ENCODE results near the gene ZNF524.

Gene ZNF524

DNA sequence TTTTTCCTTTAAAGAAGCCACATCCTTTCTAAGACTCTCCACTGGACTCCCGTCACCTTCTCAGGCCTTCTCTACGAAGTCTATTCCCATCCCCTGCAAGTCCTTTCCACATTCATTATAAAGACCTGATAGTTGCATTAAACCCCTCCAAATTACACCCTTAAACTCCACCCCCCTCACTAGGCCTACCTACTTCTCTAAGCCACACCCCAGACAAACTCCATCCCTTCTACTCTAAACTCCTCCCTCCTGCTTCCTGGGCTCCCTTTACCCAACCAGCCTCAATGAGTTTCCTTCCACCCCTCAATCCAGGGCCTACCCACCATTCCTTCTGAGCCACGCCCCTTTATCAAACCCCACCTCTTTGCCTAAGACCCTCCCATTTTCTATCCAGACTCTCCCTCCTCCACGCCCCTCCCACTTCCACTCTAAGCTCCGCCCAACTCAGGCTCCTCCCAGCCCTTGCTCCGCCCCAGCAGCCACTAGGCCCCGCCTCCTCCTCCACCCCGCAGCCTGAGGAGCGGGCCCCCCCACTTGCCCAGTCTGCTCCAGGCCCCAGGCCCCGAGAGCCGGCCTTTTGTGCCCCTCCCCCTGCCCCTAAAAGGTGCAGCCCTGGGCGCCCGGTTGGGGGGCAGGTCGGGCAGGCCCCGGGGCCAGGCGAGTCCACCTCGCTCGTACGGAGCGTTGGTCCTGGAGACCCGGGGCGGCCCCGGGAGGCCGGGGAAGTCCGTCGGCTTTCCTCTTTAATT is 1.2 kb upstream of the ZNF524 start:
- TF ChIP-seq, protein P1, sequence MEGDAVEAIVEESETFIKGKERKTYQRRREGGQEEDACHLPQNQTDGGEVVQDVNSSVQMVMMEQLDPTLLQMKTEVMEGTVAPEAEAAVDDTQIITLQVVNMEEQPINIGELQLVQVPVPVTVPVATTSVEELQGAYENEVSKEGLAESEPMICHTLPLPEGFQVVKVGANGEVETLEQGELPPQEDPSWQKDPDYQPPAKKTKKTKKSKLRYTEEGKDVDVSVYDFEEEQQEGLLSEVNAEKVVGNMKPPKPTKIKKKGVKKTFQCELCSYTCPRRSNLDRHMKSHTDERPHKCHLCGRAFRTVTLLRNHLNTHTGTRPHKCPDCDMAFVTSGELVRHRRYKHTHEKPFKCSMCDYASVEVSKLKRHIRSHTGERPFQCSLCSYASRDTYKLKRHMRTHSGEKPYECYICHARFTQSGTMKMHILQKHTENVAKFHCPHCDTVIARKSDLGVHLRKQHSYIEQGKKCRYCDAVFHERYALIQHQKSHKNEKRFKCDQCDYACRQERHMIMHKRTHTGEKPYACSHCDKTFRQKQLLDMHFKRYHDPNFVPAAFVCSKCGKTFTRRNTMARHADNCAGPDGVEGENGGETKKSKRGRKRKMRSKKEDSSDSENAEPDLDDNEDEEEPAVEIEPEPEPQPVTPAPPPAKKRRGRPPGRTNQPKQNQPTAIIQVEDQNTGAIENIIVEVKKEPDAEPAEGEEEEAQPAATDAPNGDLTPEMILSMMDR (IDR thresholded peaks at IDR 0.05; ENCODE audit: low read depth, low read length) = no peak
- peak overlapping the region; percentile 83 for H3K4me3 ChIP-seq (ENCODE audit: low read depth, low read length)

DNA sequence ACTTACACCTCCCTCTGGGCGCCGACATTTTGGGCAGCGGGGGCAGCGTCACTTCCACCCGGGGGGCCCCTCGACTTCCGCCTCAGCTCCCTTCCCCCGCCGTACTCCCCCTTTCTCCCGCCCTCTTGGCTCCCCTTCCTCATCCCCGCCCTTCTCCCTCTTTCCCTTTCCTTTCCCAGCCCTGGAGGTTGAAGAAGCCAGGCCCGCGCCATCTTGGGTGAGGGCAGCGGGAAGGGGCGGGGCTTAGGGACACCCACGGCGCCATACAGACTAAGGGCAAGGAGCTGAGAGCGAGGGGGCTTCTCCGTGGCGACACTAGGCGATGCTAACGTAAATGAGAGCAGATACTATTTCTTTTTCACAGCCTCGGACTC is 633 bp upstream of the ZNF524 start, which contains the start of gene FIZ1:
Gene FIZ1, minus strand, starts transcription at position 50 of the 374 bp plus-strand sequence. CDS start 1,652 bp downstream, outside the sequence.
- TF ChIP-seq, protein P1 (IDR thresholded peaks at IDR 0.05; ENCODE audit: low read depth, low read length) = no peak
- H3K4me3 ChIP-seq (ENCODE audit: low read depth, low read length) = peak within 1 kb of the TSS; percentile 83

DNA sequence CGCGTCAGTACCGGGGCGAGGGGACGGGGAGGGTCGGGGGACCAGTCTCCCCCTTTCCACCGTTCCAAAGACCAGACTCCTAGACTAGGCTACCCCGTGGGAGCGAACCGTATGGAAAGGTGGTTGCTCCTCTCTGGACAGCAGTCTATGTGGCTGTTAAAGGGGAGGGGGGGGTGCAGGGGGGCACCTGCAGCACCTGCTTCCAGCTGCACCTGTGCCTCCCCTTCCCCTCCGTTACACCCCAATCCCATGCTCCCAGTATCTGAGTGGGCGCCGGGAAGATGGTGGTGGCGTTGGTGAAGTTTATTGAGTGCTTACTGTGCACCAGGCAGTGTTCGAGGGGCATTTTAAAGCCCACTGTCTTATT is 557 bp downstream of the ZNF524 start:
- H3K4me3 ChIP-seq (ENCODE audit: low read depth, low read length) = peak overlapping the region; percentile 83
- TF ChIP-seq, protein P1 (IDR thresholded peaks at IDR 0.05; ENCODE audit: low read depth, low read length) = no peak

DNA sequence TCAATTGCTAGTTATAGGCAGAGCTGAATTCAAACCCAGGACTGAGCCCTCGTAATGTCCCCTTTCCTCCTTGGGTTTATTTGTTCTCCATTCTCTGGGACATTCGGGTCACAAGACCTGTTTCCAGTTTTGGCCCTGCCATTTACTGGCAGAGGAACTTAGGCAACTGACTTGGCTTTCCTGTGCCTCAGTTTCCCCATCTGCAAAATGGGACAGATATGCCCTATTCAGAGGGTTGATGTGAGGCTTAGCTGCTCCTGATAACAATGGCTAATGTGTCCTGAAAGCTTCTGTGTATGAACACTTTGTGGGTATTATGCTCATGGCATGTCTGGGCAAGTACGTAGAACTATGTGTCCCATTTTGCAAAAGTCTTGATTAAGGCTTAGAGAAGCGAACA is 996 bp downstream of the ZNF524 start:
- TF ChIP-seq, protein P1 (IDR thresholded peaks at IDR 0.05; ENCODE audit: low read depth, low read length) = no peak
- peak overlapping the region; percentile 83 for H3K4me3 ChIP-seq (ENCODE audit: low read depth, low read length)

DNA sequence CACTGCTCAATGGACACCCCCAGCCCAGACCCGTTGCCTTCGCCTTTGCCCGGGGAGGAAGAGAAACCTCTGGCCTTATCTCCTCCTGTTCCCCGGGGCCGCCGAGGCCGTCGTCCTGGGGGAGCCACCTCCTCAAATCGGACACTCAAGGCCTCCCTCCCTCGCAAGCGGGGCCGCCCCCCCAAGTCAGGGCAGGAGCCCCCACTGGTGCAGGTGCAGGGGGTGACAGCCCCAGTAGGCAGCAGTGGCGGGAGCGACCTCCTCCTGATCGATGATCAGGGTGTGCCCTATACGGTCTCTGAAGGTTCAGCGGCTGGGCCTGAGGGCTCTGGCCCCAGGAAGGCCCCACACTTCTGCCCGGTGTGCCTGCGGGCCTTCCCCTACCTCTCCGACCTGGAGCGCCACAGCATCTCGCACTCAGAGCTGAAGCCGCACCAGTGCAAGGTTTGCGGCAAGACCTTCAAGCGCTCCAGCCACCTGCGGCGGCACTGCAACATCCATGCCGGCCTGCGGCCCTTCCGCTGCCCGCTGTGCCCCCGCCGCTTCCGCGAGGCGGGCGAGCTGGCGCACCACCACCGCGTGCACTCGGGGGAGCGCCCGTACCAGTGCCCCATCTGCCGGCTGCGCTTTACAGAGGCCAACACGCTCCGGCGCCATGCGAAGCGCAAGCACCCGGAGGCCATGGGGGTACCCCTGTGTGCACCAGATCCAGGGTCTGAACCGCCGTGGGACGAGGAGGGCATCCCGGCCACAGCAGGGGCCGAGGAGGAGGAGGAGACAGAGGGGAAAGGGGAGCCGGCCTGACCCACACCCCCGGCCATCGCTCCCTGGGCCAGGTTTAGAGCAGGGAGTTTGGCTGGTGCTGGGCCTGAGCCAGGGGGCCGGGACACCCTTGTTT is 2.3 kb downstream of the ZNF524 start:
- no peak overlapping the region for H3K4me3 ChIP-seq (ENCODE audit: low read depth, low read length)
- TF ChIP-seq, protein P1 (IDR thresholded peaks at IDR 0.05; ENCODE audit: low read depth, low read length) = no peak

DNA sequence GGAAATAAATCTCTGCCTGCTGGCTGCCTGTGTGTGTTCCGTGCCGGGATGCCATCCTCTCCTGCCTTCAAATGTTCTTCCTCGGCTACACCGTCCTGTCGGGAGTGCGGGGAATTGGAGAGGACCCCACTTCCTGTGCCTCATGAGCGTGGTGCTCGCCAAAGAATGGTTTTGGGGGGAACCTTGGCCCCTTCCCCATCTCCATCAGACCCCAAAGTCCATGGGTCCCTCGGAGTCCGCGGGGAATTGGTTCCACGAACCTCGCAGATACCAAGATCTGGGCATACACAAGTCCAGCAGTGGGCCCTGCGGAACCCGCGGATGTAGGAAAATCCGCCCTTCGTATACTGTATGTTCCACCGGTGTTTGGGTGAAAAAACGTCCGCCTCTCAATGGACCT is 3.0 kb downstream of the ZNF524 start:
- no peak overlapping the region for H3K4me3 ChIP-seq (ENCODE audit: low read depth, low read length)
- TF ChIP-seq, protein P1 (IDR thresholded peaks at IDR 0.05; ENCODE audit: low read depth, low read length) = no peak
